CD4-positive, alpha-beta T cell treated with Interleukin-17A for 1 hour (primary cell): ENCODE measurements around the gene FAM89B.

Source experiments
- DNase-seq: peaks from one replicate; pipeline ENCODE4 v3.0.0-alpha.2; 2020

Gene FAM89B

DNA sequence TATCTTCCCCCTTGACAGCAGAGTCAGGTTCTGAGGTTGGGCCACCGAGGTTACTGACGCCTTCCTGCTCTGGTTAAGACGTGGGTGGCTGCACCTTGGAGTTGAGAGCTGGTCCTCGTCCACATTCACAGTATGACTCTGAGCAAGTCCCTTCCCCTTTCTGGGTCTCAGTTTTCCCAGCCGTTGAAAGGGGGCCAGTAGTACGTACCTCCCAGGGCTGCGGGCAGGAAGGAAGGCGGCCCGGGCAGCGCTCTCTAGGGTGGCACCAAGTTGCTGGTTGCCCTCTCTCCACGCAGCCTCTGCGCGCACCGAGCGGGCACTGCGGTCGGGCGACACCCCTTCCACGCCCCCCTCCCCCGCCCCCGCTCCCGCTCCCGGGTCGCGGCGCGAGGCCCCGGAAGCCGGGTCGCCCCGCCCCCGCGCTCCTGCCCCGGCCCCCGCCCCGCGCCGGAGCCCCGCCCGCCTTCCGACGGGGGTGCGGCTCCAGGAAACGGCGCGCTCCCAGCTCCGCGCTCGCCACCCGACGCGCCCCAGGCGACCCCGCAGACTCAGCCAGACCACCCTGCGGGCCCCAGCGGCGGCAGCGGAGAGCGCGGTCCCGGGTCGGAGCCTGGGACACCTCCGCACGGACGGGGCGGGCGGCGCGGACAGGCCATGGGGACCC is 3.4 kb downstream of the FAM89B start, which contains the start of gene EHBP1L1:
Gene EHBP1L1, plus strand, starts transcription at position 486 of the 664 bp plus-strand sequence. CDS start 250 bp downstream, outside the sequence.
- DNase-seq = peak; percentile 87

- DNase-seq = no peak
Measured at GRCh38 chr11:65576232-65576866, 4.0 kb downstream of the FAM89B start.

DNA sequence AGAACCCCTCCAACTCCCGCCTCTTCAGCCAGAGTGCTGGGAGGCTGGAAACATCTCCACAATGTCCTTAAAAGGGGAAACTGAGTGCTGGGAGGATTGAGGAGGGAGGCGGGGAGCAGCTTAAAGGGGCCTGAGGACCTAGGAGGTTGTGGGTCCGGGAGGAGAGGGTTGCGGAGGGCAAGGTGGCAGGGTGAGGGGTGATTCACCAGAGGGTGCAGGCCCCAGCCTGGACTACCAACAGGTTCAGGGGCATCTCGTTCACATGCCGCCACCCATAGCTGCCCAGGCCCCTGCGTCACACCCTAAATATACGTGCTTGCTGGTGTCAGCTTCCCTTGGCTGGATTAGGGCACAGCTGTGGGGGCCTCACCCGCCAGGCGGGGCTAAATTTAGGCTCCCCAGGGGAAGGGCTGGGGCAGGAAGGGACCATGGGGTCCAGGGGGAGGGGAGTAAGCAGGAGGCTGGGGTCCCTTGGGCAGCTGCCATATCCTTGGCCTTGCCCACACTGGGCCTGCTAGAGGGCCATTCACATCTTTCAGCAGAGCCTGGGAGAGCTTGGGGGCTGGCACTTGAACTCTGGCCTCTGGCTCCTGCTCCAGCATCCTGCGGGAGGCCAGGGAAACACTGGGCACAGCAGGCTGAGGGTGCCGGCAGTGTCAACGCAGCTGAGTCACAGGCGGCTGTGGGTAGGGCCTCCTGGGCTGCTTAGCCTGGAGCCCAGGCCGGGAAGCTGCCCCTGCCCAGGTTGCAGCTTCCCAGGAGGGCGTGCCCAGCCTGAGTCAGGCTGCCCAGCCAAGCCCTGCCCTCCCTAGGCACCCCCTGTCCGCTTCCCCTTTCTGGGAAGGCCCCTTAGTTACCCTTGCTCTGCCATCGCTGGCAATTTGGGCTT is 4.8 kb downstream of the FAM89B start:
- peak; percentile 47 for DNase-seq

- DNase-seq = no peak
Measured at GRCh38 chr11:65577756-65578109, 5.4 kb downstream of the FAM89B start.

DNA sequence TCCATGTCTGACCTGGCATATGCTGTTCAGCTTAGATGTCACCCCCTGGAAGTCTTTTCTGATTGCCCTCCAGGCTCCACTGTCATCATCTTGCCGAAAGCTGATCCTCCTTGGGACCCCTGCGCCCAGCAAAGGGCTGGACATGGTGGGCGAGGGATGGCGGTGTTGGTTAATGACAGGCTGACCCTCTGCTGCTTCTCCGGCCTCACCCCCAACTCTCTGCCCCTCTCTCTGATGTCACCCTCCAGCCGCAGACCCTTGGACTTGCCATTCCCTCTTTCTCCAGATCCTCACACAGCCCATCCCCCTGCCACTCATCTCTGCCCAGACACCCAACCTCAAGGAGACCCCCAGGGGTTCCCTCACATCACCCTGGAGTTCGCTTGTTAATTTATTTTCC is 5.8 kb downstream of the FAM89B start:
- DNase-seq = no peak

DNA sequence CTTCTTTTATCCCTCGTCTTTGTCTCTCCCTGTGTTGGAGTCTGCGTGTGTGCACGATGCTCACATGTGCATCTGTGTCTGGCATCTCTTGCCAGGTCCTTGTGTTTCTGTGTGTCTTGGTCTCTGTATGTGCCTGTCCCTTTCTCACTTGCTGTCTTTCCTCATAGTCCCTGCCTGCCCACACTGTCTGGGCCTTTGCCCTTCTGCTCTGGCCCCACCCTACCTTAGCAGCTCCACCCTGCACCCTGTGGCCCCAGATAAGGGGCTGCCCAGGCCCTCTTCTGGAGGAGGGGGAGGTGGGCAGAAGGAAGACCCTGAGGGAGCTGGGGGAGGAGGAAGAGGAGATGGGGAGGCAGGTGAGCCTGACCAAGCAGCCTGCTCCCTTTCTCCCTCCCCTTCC is 6.3 kb downstream of the FAM89B start:
- no peak for DNase-seq

DNA sequence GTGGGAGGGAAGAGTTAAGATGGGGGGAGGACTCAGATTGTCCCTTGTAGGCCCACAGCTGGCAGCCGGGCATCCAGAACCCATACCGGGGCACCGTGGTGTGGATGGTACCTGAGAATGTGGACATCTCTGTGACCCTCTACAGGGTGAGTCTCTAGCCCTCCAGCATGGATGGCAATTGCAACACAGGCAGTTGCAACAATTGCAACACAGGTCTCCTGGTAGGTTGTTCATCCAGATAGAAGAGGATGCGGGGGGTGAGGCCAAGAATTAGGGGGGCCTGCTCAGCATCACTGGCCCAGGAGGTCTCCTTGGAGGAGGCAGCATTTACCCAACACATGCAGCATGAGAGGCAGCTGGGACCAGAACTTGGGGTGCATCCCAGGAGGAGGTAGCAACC is 7.0 kb downstream of the FAM89B start:
- no peak for DNase-seq

DNA sequence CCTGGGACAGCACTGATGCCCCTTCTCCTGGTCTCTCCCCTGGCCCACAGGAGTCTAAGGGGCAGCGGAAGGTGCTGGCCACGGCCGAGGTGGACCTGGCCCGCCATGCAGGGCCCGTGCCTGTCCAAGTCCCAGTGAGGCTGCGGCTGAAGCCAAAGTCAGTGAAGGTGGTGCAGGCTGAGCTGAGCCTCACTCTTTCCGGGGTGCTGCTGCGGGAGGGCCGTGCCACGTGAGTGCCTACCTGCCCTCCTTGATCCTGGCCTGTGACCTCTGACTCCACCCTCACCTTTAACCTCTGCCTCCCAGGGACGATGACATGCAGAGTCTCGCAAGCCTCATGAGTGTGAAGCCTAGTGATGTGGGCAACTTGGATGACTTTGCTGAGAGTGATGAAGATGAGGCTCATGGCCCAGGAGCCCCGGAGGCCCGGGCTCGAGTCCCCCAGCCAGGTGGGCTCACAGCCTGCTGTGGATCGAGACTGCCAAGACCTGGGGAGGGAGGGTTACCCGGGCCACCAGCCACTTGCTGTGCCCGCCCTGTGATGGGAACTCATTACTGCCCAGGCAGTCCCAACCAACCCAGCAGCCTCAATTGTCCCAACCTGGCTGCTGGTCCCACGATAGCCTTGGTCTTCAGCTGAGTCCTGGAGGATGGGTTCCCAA is 7.8 kb downstream of the FAM89B start:
- no peak for DNase-seq

DNA sequence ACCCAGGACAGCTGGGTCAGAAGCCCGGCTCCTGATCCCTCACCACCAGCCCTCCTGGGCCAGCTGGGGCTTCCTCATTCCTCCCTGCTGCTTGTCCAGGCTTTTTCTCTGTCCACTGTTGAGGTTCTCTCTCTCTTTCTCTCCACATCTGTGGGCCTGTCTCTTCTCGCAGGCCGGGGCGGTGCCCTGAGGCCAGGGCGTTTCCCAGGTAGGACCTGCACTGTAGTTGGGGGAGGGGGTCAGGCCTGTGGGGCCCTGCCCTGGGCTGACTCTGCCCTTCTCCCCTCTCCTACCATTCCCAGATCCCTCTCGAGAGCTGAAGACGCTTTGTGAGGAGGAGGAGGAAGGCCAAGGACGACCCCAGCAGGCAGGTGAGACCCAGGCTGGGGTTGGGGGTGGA is 8.4 kb downstream of the FAM89B start:
- DNase-seq = no peak

DNA sequence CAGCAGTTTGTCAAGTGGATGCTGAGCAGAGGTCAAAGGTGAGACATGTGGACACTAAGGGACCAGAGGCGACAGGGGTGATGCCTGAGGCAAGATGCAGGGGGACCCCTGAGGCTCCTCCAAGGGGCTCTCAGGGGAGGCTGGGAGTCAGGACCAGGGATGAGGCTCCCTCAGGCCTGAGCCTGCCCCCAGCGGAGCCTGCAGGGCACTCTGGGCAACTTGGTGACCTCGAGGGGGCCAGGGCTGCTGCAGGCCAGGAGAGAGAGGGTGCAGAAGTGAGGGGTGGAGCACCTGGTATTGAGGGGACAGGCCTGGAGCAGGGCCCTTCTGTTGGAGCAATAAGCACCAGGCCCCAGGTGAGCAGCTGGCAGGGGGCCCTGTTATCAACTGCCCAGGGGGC is 9.6 kb downstream of the FAM89B start:
- no peak for DNase-seq

GRCh38 chr11:65583589-65583988 is 11.3 kb downstream of the FAM89B start:
- no peak for DNase-seq

- no peak for DNase-seq
Measured at GRCh38 chr11:65584106-65584505, 11.8 kb downstream of the FAM89B start.

- no peak for DNase-seq
Measured at GRCh38 chr11:65584723-65585171, 12.4 kb downstream of the FAM89B start.

- no peak for DNase-seq
Measured at GRCh38 chr11:65585396-65586246, 13.3 kb downstream of the FAM89B start.

- DNase-seq = no peak
Measured at GRCh38 chr11:65586247-65586630, 13.9 kb downstream of the FAM89B start.

- no peak for DNase-seq
Measured at GRCh38 chr11:65586676-65587075, 14.3 kb downstream of the FAM89B start.

- DNase-seq = peak; percentile 85
Measured at GRCh38 chr11:65588199-65589054, 16.1 kb downstream of the FAM89B start.

- DNase-seq = peak; percentile 55
Measured at GRCh38 chr11:65589444-65590239, 17.3 kb downstream of the FAM89B start.

DNA sequence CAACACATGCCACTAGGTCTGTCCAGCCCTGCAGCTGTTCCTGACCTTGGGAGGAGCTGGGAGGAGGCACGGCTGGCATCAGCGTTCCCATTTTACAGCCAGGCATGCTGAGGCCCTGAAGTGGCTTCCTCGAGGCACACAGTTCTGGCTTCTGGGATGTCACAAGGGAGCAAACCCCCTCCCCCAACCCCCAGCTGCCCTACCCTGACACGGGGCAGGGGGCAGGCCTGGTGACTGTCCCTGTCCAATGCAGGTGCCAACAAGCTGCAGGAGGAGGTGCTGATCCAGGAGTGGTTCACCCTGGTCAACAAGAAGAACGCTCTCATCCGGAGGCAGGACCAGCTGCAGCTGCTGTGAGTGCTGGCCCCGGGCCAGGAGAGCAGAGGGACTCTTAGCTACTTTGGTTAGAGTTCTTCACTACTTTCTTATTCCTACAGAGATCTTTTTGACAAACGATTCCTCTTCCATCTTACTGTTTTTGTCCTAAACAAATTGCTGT is 18.0 kb downstream of the FAM89B start:
- no peak for DNase-seq
